H1 (cell line): ENCODE measurements around the gene RHBDD1. TPM values are rescaled to one million over a fixed set of nuclear protein-coding genes. Genes with fewer than 3 reads are reported as not detected.

Experiments
- CTCF ChIA-PET: fragments of 300-600 bp; sonication (Branson Sonifier 250); formaldehyde crosslinking; loops from one replicate; lab custom pipeline; 2021; ENCODE audit not compliant: partially characterized antibody; lab: Charles Lee
- POLR2A ChIA-PET: fragments of 300-600 bp; sonication (Branson Sonifier 250); formaldehyde crosslinking; loops from one replicate; lab custom pipeline; 2021; ENCODE audit warnings: inconsistent platforms; ENCODE audit not compliant: partially characterized antibody; lab: Charles Lee
- DNase-seq, 2 experiments: peaks; one replicate each; pipeline versions ENCODE4 v3.0.0 to v3.0.0-alpha.2; 2010 to 2022; ENCODE audit warnings: low spot score in 2 of 2, low read depth in 1 of 2, mixed read lengths in 1 of 2
- FAIRE-seq: peaks from 2 replicates; lab custom pipeline; 2011; peaks lifted over from hg19 to GRCh38; lab: Jason Lieb, UNC
- H2AFZ ChIP-seq: 2 replicates; pipeline ENCODE4 v1.8.1; 2012; ENCODE audit warnings: low read length, inconsistent platforms
- H2AK5ac ChIP-seq: 2 replicates; pipeline ENCODE4 v1.6.1; 2013; ENCODE audit warnings: low read depth, low read length
- H2BK120ac ChIP-seq: replicated peaks from 2 replicates; pipeline ENCODE3; 2013; ENCODE audit warnings: low read depth, low read length, inconsistent platforms
- H2BK12ac ChIP-seq: 2 replicates; pipeline ENCODE4 v1.6.1; 2013; ENCODE audit warnings: low read depth, low read length
- H2BK15ac ChIP-seq: 2 replicates; pipeline ENCODE4 v1.6.1; 2013; ENCODE audit warnings: low read length
- H2BK20ac ChIP-seq: 2 replicates; pipeline ENCODE4 v1.6.1; 2013; ENCODE audit warnings: low read length
- H2BK5ac ChIP-seq: 2 replicates; pipeline ENCODE4 v1.6.1; 2013; ENCODE audit warnings: low read depth, low read length
- H3K14ac ChIP-seq: 2 replicates; pipeline ENCODE4 v1.6.1; 2013; ENCODE audit warnings: inconsistent platforms; ENCODE audit not compliant: insufficient read length
- H3K18ac ChIP-seq: 2 replicates; pipeline ENCODE4 v1.6.1; 2013; ENCODE audit warnings: low read length; ENCODE audit errors: extremely low read depth
- H3K23ac ChIP-seq: 2 replicates; pipeline ENCODE4 v1.6.1; 2013; ENCODE audit warnings: inconsistent platforms; ENCODE audit not compliant: insufficient read length
- H3K23me2 ChIP-seq: 2 replicates; pipeline ENCODE4 v1.6.1; 2013; ENCODE audit warnings: low read depth, low read length
- H3K27ac ChIP-seq: 2 replicates; pipeline ENCODE4 v1.6.1; 2011; ENCODE audit warnings: low read depth, low read length, inconsistent platforms
- H3K27me3 ChIP-seq, 4 experiments: replicated peaks in 1 of 4; 1 replicate in 1 of 4; 2 replicates in 3 of 4; pipeline versions ENCODE4 v1.6.1 to v1.8.1; 2011 to 2013; ENCODE audit warnings: low read length in 3 of 4, mild to moderate bottlenecking in 3 of 4, inconsistent platforms in 2 of 4, mixed read lengths in 2 of 4, moderate library complexity in 1 of 4; ENCODE audit not compliant: control insufficient read depth in 3 of 4, insufficient read depth in 3 of 4; ENCODE audit errors: extremely low read depth in 1 of 4
- H3K36me3 ChIP-seq, 4 experiments: 2 replicates each; pipeline versions ENCODE4 v1.6.1 to v1.8.1; 2011 to 2013; ENCODE audit warnings: mild to moderate bottlenecking in 4 of 4, low read length in 3 of 4, moderate library complexity in 2 of 4, control low read depth in 1 of 4, inconsistent platforms in 1 of 4; ENCODE audit not compliant: insufficient read depth in 4 of 4, control insufficient read depth in 2 of 4
- H3K4ac ChIP-seq: replicated peaks from 2 replicates; pipeline ENCODE3; 2013; ENCODE audit warnings: low read length, low read depth, mixed read lengths, inconsistent platforms; ENCODE audit not compliant: insufficient read length
- H3K4me1 ChIP-seq, 4 experiments: replicated peaks in 1 of 4; 1 replicate in 1 of 4; 2 replicates in 3 of 4; pipeline versions ENCODE4 v1.6.1 to v1.8.1; 2011 to 2013; ENCODE audit warnings: low read length in 3 of 4, inconsistent platforms in 2 of 4, mixed read lengths in 1 of 4; ENCODE audit not compliant: insufficient read depth in 4 of 4, control insufficient read depth in 3 of 4
- H3K4me2 ChIP-seq, 2 experiments: 2 replicates each; pipeline versions ENCODE4 v1.6.1 to v1.8.1; 2011 to 2013; ENCODE audit warnings: low read depth in 2 of 2, low read length in 2 of 2, control low read depth in 1 of 2, inconsistent platforms in 1 of 2, mild to moderate bottlenecking in 1 of 2; ENCODE audit not compliant: insufficient read depth in 1 of 2
- H3K4me3 ChIP-seq, 4 experiments: fragments of 200-600, 300-600 bp in 1 of 4; sonication (generic), shearing (Covaris generic), sonication (Bioruptor Twin) in 1 of 4; 2 replicates each; pipeline versions ENCODE4 v1.5.1 to v1.8.1; 2011 to 2016; ENCODE audit warnings: low read length in 4 of 4, low read depth in 3 of 4, control low read depth in 2 of 4, inconsistent platforms in 2 of 4, mild to moderate bottlenecking in 2 of 4, mixed read lengths in 1 of 4, moderate library complexity in 1 of 4; ENCODE audit not compliant: insufficient read depth in 2 of 4; ENCODE audit errors: extremely low read depth in 1 of 4
- H3K56ac ChIP-seq: replicated peaks from 2 replicates; pipeline ENCODE3; 2013; ENCODE audit warnings: low read depth, mild to moderate bottlenecking, mixed read lengths, low read length, inconsistent platforms; ENCODE audit not compliant: insufficient read length
- H3K79me1 ChIP-seq: 2 replicates; pipeline ENCODE4 v1.6.1; 2013; ENCODE audit warnings: low read depth, low read length, control low read depth
- H3K79me2 ChIP-seq, 2 experiments: 2 replicates each; pipeline versions ENCODE4 v1.6.1 to v1.8.1; 2012 to 2013; ENCODE audit warnings: low read length in 2 of 2, mild to moderate bottlenecking in 2 of 2, inconsistent platforms in 1 of 2; ENCODE audit not compliant: insufficient read depth in 2 of 2, control insufficient read depth in 1 of 2
- H3K9ac ChIP-seq, 4 experiments: replicated peaks in 1 of 4; 1 replicate in 1 of 4; 2 replicates in 3 of 4; pipeline versions ENCODE4 v1.6.1 to v1.8.1; 2011 to 2013; ENCODE audit warnings: low read depth in 3 of 4, low read length in 3 of 4, control low read depth in 2 of 4, mild to moderate bottlenecking in 2 of 4, moderate library complexity in 2 of 4, inconsistent platforms in 1 of 4; ENCODE audit errors: extremely low read depth in 1 of 4
- H3K9me3 ChIP-seq, 2 experiments: 2 replicates each; pipeline versions ENCODE4 v1.6.1 to v1.8.1; 2012 to 2013; ENCODE audit warnings: mild to moderate bottlenecking in 2 of 2, moderate library complexity in 2 of 2, control low read depth in 1 of 2, inconsistent platforms in 1 of 2, low read depth in 1 of 2, low read length in 1 of 2, mixed read lengths in 1 of 2; ENCODE audit not compliant: insufficient read depth in 2 of 2
- H4K20me1 ChIP-seq, 2 experiments: replicated peaks in 1 of 2; 2 replicates each; pipeline versions ENCODE3 to v1.8.1; 2011 to 2013; ENCODE audit warnings: inconsistent platforms in 2 of 2, low read length in 2 of 2, mild to moderate bottlenecking in 1 of 2; ENCODE audit not compliant: insufficient read depth in 2 of 2, control insufficient read depth in 1 of 2
- H4K5ac ChIP-seq: 2 replicates; pipeline ENCODE4 v1.6.1; 2013; ENCODE audit warnings: low read length, low read depth, mixed read lengths, inconsistent platforms; ENCODE audit not compliant: insufficient read length
- H4K8ac ChIP-seq: 2 replicates; pipeline ENCODE4 v1.8.0; 2013; ENCODE audit warnings: mild to moderate bottlenecking, moderate library complexity, low read length, inconsistent platforms; ENCODE audit not compliant: insufficient read depth; ENCODE audit errors: extremely low read depth
- H4K91ac ChIP-seq: replicated peaks from 2 replicates; pipeline ENCODE3; 2013; ENCODE audit warnings: low read length, mixed read lengths, inconsistent platforms; ENCODE audit not compliant: insufficient read length
- GABPA ChIP-seq: IDR thresholded peaks from 2 replicates; pipeline ENCODE4 v1.6.1; 2011; ENCODE audit warnings: mild to moderate bottlenecking, low read length, moderate library complexity, borderline replicate concordance; ENCODE audit not compliant: insufficient read depth
- MAFK ChIP-seq: IDR thresholded peaks from 2 replicates; pipeline ENCODE4 v1.6.1; 2012; ENCODE audit warnings: low read depth, mild to moderate bottlenecking, improper control_type of control experiment, low read length
- SAP30 ChIP-seq: fragments of 300-600 bp; sonication (generic); IDR thresholded peaks from 2 replicates; pipeline ENCODE4 v1.7.1; 2012; ENCODE audit warnings: low read length, moderate library complexity, mild to moderate bottlenecking, inconsistent platforms; ENCODE audit not compliant: insufficient read depth, insufficient replicate concordance
- SP4 ChIP-seq: IDR thresholded peaks from 2 replicates; pipeline ENCODE4 v1.6.1; 2012; ENCODE audit warnings: low read length, inconsistent platforms
- SRF ChIP-seq: IDR thresholded peaks from 2 replicates; pipeline ENCODE4 v1.6.1; 2011; ENCODE audit warnings: mild to moderate bottlenecking, low read depth, low read length, moderate library complexity
- TBP ChIP-seq: IDR thresholded peaks from 2 replicates; pipeline ENCODE4 v1.6.1; 2011; ENCODE audit warnings: low read depth, low read length, improper control_type of control experiment
- ZNF274 ChIP-seq: IDR thresholded peaks from 2 replicates; pipeline ENCODE4 v1.7.0; 2012; ENCODE audit warnings: low read length, borderline replicate concordance; ENCODE audit errors: extremely low read depth
- WGBS, 2 experiments: shearing (Covaris generic) in 1 of 2; methylation state at CpG; one replicate each; pipeline versions ENCODE4 v1.1.6 to v1.1.7; 2013 to 2015; ENCODE audit warnings: low lambda C conversion rate in 2 of 2, mixed read lengths in 2 of 2, inconsistent platforms in 1 of 2, low coverage in 1 of 2, missing lambda C conversion rate in 1 of 2; ENCODE audit not compliant: insufficient replicate concordance in 2 of 2, insufficient coverage in 1 of 2, insufficient read length in 1 of 2; ENCODE audit errors: extremely low coverage in 1 of 2, missing lambda C conversion rate in 1 of 2; 5-methylcytosine and 5-hydroxymethylcytosine counted together
- polyA plus RNA-seq, 7 experiments: library from polyadenylated mRNA; depleted of rRNA in 3 of 7; stranded (reverse) in 5 of 7; unstranded in 2 of 7; fragments of >200 nt in 5 of 7; fragments of 200-250 nt in 2 of 7; gene quantifications; 1 replicate in 5 of 7; 2 replicates in 1 of 7; 4 replicates in 1 of 7; pipeline versions ENCODE4 v1.2.1 to v1.2.3, GENCODE V29; 2011 to 2013; ENCODE audit warnings: missing spikeins in 2 of 7, mixed read lengths in 2 of 7
- total RNA-seq: library from RNA; stranded (reverse); fragmentation: NEBNext Ultra II Directional; extraction: Animal tissue kit (Norgen Biotek cat#: 25700); gene quantifications from 2 replicates; pipeline ENCODE4 v1.2.1, GENCODE V29; 2021

The RHBDD1 gene
- total and polyA plus RNA-seq, 2 of the 8 experiments (the other 6 are each of a cell fraction or from before 2014, with no cell fraction given): 10.5 to 23.1 TPM

- no peak overlapping the region for H4K5ac ChIP-seq
- no peak overlapping the region for H4K91ac ChIP-seq
- H3K9me3 ChIP-seq: no peaks in the 10 kb centered on the region
- no peak overlapping the region for H2BK20ac ChIP-seq
- FAIRE-seq (no peak), DNase-seq (no peak)
- H3K9ac ChIP-seq: no peak overlapping the region
- no peak overlapping the region for H3K18ac ChIP-seq
- no peak overlapping the region for H2AFZ ChIP-seq
- ChIA-PET CTCF (interaction anchor here (1.1 to 2.4 kb wide), 2 partner anchors 10 to 39 kb away, joined by 3 to 10 read pairs; no protein-coding TSS in a partner anchor), POLR2A (no interaction called here)
- no peak overlapping the region for H2BK12ac ChIP-seq
- no peak overlapping the region for H3K23ac ChIP-seq
- H3K4me2 ChIP-seq: no peak overlapping the region
- H3K4me3 ChIP-seq: no peak overlapping the region
- H3K14ac ChIP-seq: no peak overlapping the region
- no peak overlapping the region for H2BK5ac ChIP-seq
- no peaks in the 10 kb centered on the region; a peak in 1 of 8 replicates for H3K36me3 ChIP-seq
- no peak overlapping the region for H2AK5ac ChIP-seq
- H3K23me2 ChIP-seq: no peaks in the 10 kb centered on the region
- no peaks in the 10 kb centered on the region for H4K20me1 ChIP-seq
- no peaks in the 10 kb centered on the region for H3K79me1 ChIP-seq
- H3K56ac ChIP-seq: no peak overlapping the region
- H3K27ac ChIP-seq: no peak overlapping the region
- H3K79me2 ChIP-seq: no peaks in the 10 kb centered on the region
- H2BK15ac ChIP-seq: no peak overlapping the region
- no peak overlapping the region for H2BK120ac ChIP-seq
- 90% methylated on average over 4 of the region's 4 CpGs; no CpG with 5 or more reads in 1 of the 2 experiments for WGBS, 2 experiments
- no peak overlapping the region for H3K4ac ChIP-seq
- H4K8ac ChIP-seq: no peak overlapping the region
- no peak for TF ChIP-seq SAP30
- no peak for TF ChIP-seq GABPA
- no peak for TF ChIP-seq SP4
- TF ChIP-seq TBP: no peak
- TF ChIP-seq MAFK: no peak
- no peak for TF ChIP-seq SRF
- no peak for TF ChIP-seq ZNF274
- H3K27me3 ChIP-seq: no peaks in the 10 kb centered on the region
- H3K4me1 ChIP-seq: no peaks in the 10 kb centered on the region
Observed at GRCh38 chr2:226994775-226995174, 158.9 kb downstream of the RHBDD1 start.
